Testis (tissue), 3 donors: Measurements from ENCODE around the gene IL25. TPM values are rescaled to one million over a fixed set of nuclear protein-coding genes. Genes with fewer than 3 reads are reported as not detected.
A peak's percentile ranks its signal among the peaks of the same experiment; 100 is the strongest.

Experiments used
- DNase-seq: peaks from one replicate; pipeline ENCODE4 v3.0.0-alpha.2; 2019
- H3K27ac ChIP-seq, 2 donors: fragments of 200-600 bp; sonication (generic); one replicate each; pipeline ENCODE4 v1.5.1; 2019
- H3K27me3 ChIP-seq: fragments of 200-600 bp; sonication (generic); one replicate; pipeline ENCODE4 v1.5.1; 2019
- H3K36me3 ChIP-seq: fragments of 200-600 bp; sonication (generic); one replicate; pipeline ENCODE4 v1.5.1; 2017; ENCODE audit warnings: low read depth; ENCODE audit errors: missing control alignments
- H3K4me1 ChIP-seq: fragments of 200-600 bp; sonication (generic); one replicate; pipeline ENCODE4 v1.5.1; 2019
- H3K4me3 ChIP-seq, 2 donors: fragments of 200-600 bp; sonication (generic); one replicate each; pipeline ENCODE4 v1.5.1; 2017 to 2019
- H3K9me3 ChIP-seq: fragments of 200-600 bp; sonication (generic); one replicate; pipeline ENCODE4 v1.5.1; 2017
- POLR2A ChIP-seq: fragments of 450-650 bp; IDR thresholded peaks from one replicate; pipeline ENCODE4 v1.6.1; 2017; ENCODE audit warnings: antibody characterized with exemption, mild to moderate bottlenecking, moderate library complexity
- WGBS, 2 donors: methylation state at CpG; one replicate each; pipeline ENCODE4 v1.1.5; 2018; 5-methylcytosine and 5-hydroxymethylcytosine counted together
- intact Hi-C: fragments of 100-400 bp; cut with DNase I; formaldehyde crosslinking; loops from one replicate; pipeline ENCODE4 v1.15.1; 2023; ENCODE audit warnings: low total_unique reads
- polyA plus RNA-seq: library from polyadenylated mRNA; stranded (reverse); fragments of 350-450 nt; fragmentation: Illumina TruSeq; extraction: RNeasy Lipid Tissue Mini Kit (QIAGEN cat#74804); gene quantifications from one replicate; pipeline ENCODE4 v1.2.3, GENCODE V29; 2014; ENCODE audit warnings: low read depth, low replicate concordance; ENCODE audit not compliant: insufficient read depth
- total RNA-seq, 2 donors: library from RNA; depleted of rRNA; stranded (reverse); fragments of >200 nt; gene quantifications; one replicate each; pipeline ENCODE4 v1.2.3, GENCODE V29; 2016
- TF ChIP-seq, protein P1 (sequence below), 3 experiments: fragments of 450-650 bp in 2 of 3; fragments of 200-600 bp in 1 of 3; sonication (generic) in 1 of 3; IDR thresholded peaks; one replicate each; pipeline ENCODE4 v1.5.1; 2016 to 2019; ENCODE audit warnings: antibody characterized with exemption in 3 of 3, mild to moderate bottlenecking in 2 of 3, moderate library complexity in 1 of 3

IL25 gene
- total and polyA plus RNA-seq, 3 donors from 2014 or later: 0.39 to 0.83 (median 0.68) TPM

GRCh38 chr14:23377198-23377550 lies 4.6 kb downstream of the IL25 start:
- Histone ChIP-seq H3K36me3 (no peaks in the 10 kb centered on the region), H3K4me1 (peaks cover 4% of the 10 kb centered on the region), H3K27me3 (no peaks in the 10 kb centered on the region), H3K4me3 (no peak overlapping the region), H3K27ac (no peak overlapping the region), H3K9me3 (no peaks in the 10 kb centered on the region)
- no peak for TF ChIP-seq POLR2A
- TF ChIP-seq, protein P1, sequence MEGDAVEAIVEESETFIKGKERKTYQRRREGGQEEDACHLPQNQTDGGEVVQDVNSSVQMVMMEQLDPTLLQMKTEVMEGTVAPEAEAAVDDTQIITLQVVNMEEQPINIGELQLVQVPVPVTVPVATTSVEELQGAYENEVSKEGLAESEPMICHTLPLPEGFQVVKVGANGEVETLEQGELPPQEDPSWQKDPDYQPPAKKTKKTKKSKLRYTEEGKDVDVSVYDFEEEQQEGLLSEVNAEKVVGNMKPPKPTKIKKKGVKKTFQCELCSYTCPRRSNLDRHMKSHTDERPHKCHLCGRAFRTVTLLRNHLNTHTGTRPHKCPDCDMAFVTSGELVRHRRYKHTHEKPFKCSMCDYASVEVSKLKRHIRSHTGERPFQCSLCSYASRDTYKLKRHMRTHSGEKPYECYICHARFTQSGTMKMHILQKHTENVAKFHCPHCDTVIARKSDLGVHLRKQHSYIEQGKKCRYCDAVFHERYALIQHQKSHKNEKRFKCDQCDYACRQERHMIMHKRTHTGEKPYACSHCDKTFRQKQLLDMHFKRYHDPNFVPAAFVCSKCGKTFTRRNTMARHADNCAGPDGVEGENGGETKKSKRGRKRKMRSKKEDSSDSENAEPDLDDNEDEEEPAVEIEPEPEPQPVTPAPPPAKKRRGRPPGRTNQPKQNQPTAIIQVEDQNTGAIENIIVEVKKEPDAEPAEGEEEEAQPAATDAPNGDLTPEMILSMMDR (IDR thresholded peaks at IDR 0.05): no peak
- intact Hi-C loops: no loop called here
- DNase-seq: no peak
- 68 to 86% methylated on average over 2 to 11 of the region's 11 CpGs for WGBS, 2 donors

DNA sequence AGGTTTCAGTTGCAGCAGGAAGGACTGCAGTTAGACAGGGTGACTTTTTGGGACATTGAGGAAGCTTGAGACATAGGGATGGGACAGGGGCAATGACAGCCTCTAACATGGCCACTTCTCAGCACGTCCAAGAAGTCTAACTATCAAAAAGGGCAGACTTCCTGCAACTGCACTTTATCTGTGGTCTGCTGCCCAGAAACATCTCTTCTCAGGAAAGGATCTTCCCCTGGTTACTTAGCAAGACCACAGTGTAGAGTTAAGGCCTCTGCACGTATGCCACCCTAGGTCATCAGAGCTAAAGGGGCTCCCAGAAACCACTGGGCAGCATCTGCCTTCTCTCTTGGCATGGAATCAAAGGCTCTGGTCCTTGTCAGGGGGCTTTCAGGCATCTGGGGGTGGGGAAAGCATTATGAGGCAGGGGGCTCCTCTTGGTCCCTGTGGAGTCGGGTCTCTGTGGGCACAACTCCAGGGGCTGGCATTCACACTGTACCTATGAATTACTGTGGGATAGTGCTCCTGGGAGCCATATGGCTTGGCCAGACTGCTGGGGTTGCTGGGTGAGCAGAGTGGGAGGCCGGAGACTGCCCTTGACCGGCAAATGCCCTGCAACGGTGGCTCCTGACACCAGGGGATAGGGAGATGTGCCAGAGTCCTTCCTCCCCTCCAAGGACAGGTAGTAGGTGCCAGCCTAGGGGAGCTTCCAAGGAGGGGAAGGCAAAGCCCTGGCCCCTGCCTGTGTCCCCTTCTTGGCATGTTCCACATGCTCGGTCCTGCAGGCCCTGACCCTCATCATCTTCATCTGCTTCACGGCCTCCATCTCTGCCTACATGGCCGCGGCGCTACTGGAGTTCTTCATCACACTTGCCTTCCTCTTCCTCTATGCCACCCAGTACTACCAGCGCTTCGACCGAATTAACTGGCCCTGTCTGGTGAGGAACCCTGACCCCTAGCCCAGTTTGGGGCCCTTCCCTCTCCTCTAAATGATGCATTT lies 5.3 kb downstream of the IL25 start:
- intact Hi-C loops: no loop called here
- Histone ChIP-seq H3K36me3 (no peaks in the 10 kb centered on the region), H3K4me1 (peaks cover 4% of the 10 kb centered on the region), H3K27me3 (no peaks in the 10 kb centered on the region), H3K27ac (no peak overlapping the region), H3K4me3 (no peak overlapping the region), H3K9me3 (no peaks in the 10 kb centered on the region)
- WGBS, 2 donors: 74 to 83% methylated on average over 12 to 14 of the region's 14 CpGs
- no peak for DNase-seq
- no peak for TF ChIP-seq POLR2A
- TF ChIP-seq, protein P1 (IDR thresholded peaks at IDR 0.05): no peak

DNA sequence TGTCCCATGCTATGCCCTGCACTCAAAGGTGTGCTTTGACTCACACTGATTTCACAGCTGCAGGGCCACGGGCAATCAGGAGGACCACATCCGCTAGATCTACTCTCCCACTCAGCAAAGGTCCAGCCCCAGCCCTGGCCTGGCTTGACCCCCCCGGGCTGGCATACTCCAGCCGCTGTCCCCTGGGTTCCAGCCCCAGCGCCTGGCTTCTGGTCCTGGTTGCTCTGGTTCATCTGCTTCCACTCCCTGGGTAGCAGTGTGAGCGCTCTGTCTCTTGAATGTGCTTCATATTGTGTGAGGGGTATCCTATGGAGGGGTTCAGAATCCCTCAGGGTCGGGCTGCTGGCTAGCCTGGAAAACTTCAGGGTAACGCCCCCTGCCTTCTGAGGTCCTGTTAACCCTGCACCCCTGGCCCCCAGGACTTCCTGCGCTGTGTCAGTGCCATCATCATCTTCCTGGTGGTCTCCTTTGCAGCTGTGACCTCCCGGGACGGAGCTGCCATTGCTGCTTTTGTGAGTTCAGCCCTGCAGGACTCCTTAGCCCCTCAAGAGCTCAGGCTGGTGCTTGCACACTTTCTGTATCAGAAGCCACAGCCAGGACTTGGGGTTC lies 6.1 kb downstream of the IL25 start:
- 77 to 87% methylated on average over 7 to 11 of the region's 11 CpGs for WGBS, 2 donors
- TF ChIP-seq, protein P1 (IDR thresholded peaks at IDR 0.05): no peak
- no peak for TF ChIP-seq POLR2A
- Histone ChIP-seq H3K4me1 (peaks cover 4% of the 10 kb centered on the region), H3K36me3 (no peaks in the 10 kb centered on the region), H3K27me3 (no peaks in the 10 kb centered on the region), H3K27ac (no peak overlapping the region), H3K9me3 (no peaks in the 10 kb centered on the region), H3K4me3 (no peak overlapping the region)
- DNase-seq: no peak
- intact Hi-C loops: no loop called here

GRCh38 chr14:23379366-23380196 lies 7.0 kb downstream of the IL25 start:
- TF ChIP-seq, protein P1 (IDR thresholded peaks at IDR 0.05): peak; percentile 40 to 75 (median 55)
- no peak for TF ChIP-seq POLR2A
- H3K36me3 ChIP-seq: no peaks in the 10 kb centered on the region
- no peak overlapping the region for H3K27ac ChIP-seq
- H3K4me3 ChIP-seq: no peak overlapping the region
- peaks cover 4% of the 10 kb centered on the region for H3K4me1 ChIP-seq
- H3K27me3 ChIP-seq: no peaks in the 10 kb centered on the region
- no peaks in the 10 kb centered on the region for H3K9me3 ChIP-seq
- peak; percentile 57 for DNase-seq
- intact Hi-C loops: no loop called here
- WGBS, 2 donors: 45 to 65% methylated on average over 9 to 12 of the region's 12 CpGs
